ENCODE measurements around the gene CA10.

DNA sequence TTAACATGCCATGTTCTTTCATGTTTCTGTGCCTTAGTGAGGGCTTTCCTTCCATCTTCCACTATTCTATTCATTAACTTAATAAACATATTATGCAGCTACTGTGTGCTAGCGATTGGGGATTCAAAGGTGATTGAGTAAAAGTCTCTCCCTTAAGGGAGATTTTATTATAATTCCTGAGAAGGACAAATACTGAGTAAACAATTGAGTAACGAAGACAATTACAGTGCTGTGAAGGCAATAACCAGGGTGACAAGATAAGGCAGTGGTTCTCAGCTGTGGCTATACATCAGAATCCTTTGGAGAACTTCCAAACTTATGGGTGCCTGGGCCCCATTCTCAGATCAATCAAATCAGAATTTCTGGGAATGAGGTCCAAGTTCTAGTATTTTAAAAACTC is 353.3 kb downstream of the CA10 start:
- no peak for TF ChIP-seq POLR2AphosphoS5 (IDR thresholded peaks at IDR 0.05; ENCODE audit: low read depth, low read length)
- no peak for TF ChIP-seq TAF1 (IDR thresholded peaks at IDR 0.05; ENCODE audit: borderline replicate concordance, insufficient read depth, low read length)
- TF ChIP-seq SIN3A (IDR thresholded peaks at IDR 0.05; ENCODE audit: borderline replicate concordance, insufficient read depth, low read length), result no peak
- TF ChIP-seq, protein P1, sequence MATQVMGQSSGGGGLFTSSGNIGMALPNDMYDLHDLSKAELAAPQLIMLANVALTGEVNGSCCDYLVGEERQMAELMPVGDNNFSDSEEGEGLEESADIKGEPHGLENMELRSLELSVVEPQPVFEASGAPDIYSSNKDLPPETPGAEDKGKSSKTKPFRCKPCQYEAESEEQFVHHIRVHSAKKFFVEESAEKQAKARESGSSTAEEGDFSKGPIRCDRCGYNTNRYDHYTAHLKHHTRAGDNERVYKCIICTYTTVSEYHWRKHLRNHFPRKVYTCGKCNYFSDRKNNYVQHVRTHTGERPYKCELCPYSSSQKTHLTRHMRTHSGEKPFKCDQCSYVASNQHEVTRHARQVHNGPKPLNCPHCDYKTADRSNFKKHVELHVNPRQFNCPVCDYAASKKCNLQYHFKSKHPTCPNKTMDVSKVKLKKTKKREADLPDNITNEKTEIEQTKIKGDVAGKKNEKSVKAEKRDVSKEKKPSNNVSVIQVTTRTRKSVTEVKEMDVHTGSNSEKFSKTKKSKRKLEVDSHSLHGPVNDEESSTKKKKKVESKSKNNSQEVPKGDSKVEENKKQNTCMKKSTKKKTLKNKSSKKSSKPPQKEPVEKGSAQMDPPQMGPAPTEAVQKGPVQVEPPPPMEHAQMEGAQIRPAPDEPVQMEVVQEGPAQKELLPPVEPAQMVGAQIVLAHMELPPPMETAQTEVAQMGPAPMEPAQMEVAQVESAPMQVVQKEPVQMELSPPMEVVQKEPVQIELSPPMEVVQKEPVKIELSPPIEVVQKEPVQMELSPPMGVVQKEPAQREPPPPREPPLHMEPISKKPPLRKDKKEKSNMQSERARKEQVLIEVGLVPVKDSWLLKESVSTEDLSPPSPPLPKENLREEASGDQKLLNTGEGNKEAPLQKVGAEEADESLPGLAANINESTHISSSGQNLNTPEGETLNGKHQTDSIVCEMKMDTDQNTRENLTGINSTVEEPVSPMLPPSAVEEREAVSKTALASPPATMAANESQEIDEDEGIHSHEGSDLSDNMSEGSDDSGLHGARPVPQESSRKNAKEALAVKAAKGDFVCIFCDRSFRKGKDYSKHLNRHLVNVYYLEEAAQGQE (IDR thresholded peaks at IDR 0.05; ENCODE audit: insufficient read depth in 1 of 2, low read depth in 2 of 2, low read length in 2 of 2), result no peak

Data from PFSK-1 (cell line).